ENCODE data around the gene USP4.

DNA sequence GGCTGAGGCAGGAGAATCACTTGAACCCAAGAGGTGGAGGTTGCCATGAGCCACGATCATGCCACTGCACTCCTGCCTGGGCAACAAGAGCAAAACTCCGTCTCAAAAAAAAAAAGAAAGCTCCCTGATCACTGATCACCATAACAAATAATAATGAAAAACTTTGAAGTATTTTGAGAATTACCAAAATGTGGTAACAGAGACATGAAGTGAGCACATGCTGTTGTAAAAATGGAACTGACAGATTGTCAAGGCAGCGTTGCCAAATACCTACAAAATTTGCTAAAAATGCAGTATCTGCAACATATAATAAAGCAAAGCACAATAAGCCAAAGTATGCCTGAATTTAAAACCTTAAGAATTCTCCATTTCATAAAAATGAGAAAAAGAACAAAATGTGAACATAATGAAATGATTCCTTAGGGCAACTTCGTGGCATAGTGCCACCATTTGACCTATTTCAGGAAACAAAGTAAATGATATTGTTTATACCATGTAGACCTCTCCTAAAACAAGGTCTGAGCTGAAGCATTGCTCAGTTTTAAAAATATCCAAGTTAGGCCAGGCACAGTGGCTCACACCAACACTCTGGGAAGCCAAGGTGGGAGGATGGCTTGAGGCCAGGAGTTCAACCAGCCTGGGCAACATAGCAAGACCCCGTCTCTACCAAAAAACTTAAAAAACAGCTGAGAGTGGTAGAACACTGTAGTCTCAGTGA is 5.8 kb downstream of the USP4 start:
- TF ChIP-seq POLR2A (IDR thresholded peaks at IDR 0.05): no peak
- TF ChIP-seq, protein P1, sequence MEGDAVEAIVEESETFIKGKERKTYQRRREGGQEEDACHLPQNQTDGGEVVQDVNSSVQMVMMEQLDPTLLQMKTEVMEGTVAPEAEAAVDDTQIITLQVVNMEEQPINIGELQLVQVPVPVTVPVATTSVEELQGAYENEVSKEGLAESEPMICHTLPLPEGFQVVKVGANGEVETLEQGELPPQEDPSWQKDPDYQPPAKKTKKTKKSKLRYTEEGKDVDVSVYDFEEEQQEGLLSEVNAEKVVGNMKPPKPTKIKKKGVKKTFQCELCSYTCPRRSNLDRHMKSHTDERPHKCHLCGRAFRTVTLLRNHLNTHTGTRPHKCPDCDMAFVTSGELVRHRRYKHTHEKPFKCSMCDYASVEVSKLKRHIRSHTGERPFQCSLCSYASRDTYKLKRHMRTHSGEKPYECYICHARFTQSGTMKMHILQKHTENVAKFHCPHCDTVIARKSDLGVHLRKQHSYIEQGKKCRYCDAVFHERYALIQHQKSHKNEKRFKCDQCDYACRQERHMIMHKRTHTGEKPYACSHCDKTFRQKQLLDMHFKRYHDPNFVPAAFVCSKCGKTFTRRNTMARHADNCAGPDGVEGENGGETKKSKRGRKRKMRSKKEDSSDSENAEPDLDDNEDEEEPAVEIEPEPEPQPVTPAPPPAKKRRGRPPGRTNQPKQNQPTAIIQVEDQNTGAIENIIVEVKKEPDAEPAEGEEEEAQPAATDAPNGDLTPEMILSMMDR (IDR thresholded peaks at IDR 0.05): no peak
